OCI-LY7 (cell line): ENCODE results near the gene FAM174C. TPM values are rescaled to one million over a fixed set of nuclear protein-coding genes. Genes with fewer than 3 reads are reported as not detected.

Experiments used
- BruUV-seq: library from RNA; stranded (reverse); fragments of 400-500 nt; replicated peaks from 2 replicates; lab custom pipeline; 2021; lab: Mats Ljungman, UMichigan
- CTCF ChIA-PET: fragments of 300-600 bp; sonication (Branson Sonifier 250); formaldehyde crosslinking; loops from one replicate; lab custom pipeline; 2022; ENCODE audit warnings: antibody characterized with exemption; ENCODE audit not compliant: unreplicated experiment; lab: Charles Lee
- POLR2A ChIA-PET: fragments of 300-600 bp; sonication (Branson Sonifier 250); formaldehyde crosslinking; loops from one replicate; lab custom pipeline; 2022; ENCODE audit warnings: antibody characterized with exemption; lab: Charles Lee
- DNase-seq: peaks from one replicate; pipeline ENCODE4 v3.0.0-alpha.2; 2015; ENCODE audit warnings: low spot score
- H2AFZ ChIP-seq: fragments of 200-600 bp; sonication (generic), shearing (Covaris generic); 2 replicates; pipeline ENCODE4 v1.6.1; 2014; ENCODE audit warnings: mild to moderate bottlenecking, antibody characterized with exemption, low read length, moderate library complexity
- H3K27ac ChIP-seq: fragments of 200-600 bp; sonication (generic); 2 replicates; pipeline ENCODE4 v1.5.1; 2014; ENCODE audit warnings: mixed run types, low read depth, mild to moderate bottlenecking, moderate library complexity, low read length, inconsistent platforms; ENCODE audit not compliant: poor library complexity, severe bottlenecking
- H3K36me3 ChIP-seq: fragments of 200-600 bp; sonication (generic); 2 replicates; pipeline ENCODE4 v1.6.1; 2014; ENCODE audit warnings: mild to moderate bottlenecking, antibody characterized with exemption, low read length, moderate library complexity, mixed read lengths; ENCODE audit not compliant: insufficient read depth
- H3K4me1 ChIP-seq: fragments of 200-600 bp; sonication (generic); 2 replicates; pipeline ENCODE4 v1.5.1; 2014; ENCODE audit warnings: mild to moderate bottlenecking, low read length; ENCODE audit not compliant: insufficient read depth, poor library complexity, severe bottlenecking
- H3K4me2 ChIP-seq: fragments of 200-600 bp; sonication (generic); 2 replicates; pipeline ENCODE4 v1.6.1; 2014; ENCODE audit warnings: mild to moderate bottlenecking, low read length
- H3K4me3 ChIP-seq: fragments of 200-600 bp; sonication (generic); 2 replicates; pipeline ENCODE4 v1.5.1; 2014; ENCODE audit warnings: mild to moderate bottlenecking, low read depth, low read length; ENCODE audit not compliant: poor library complexity, severe bottlenecking
- H3K79me2 ChIP-seq: fragments of 200-600 bp; sonication (generic); 2 replicates; pipeline ENCODE4 v1.6.1; 2016; ENCODE audit warnings: low read depth, mild to moderate bottlenecking, low read length, moderate library complexity, mixed read lengths; ENCODE audit not compliant: insufficient read depth
- H3K9me2 ChIP-seq: fragments of 200-600 bp; sonication (generic); 2 replicates; pipeline ENCODE4 v1.6.1; 2016; ENCODE audit warnings: mild to moderate bottlenecking, low read length, mixed read lengths; ENCODE audit not compliant: insufficient read depth
- H3K9me3 ChIP-seq: fragments of 200-600 bp; sonication (generic); 2 replicates; pipeline ENCODE4 v1.6.1; 2014; ENCODE audit warnings: mild to moderate bottlenecking, mixed run types, low read length, mixed read lengths
- H4K20me1 ChIP-seq: fragments of 200-600 bp; sonication (generic); 2 replicates; pipeline ENCODE4 v1.6.1; 2014; ENCODE audit warnings: mild to moderate bottlenecking, antibody characterized with exemption, low read length, moderate library complexity, mixed read lengths; ENCODE audit not compliant: insufficient read depth
- EZH2phosphoT487 ChIP-seq: fragments of 200-600 bp; sonication (generic); IDR thresholded peaks from 2 replicates; pipeline ENCODE4 v1.6.1; 2018; ENCODE audit warnings: low read depth, borderline replicate concordance, mild to moderate bottlenecking, mixed run types, antibody characterized with exemption, low read length, moderate library complexity, mixed read lengths
- intact Hi-C: fragments of 100-400 bp; cut with micrococcal nuclease; formaldehyde crosslinking; loops from one replicate; pipeline ENCODE4 v1.10.0; 2022; ENCODE audit not compliant: unreplicated experiment
- total RNA-seq, 2 experiments: library from RNA; depleted of rRNA in 1 of 2; stranded (reverse); fragments of >200 nt in 1 of 2; shearing (Covaris generic) in 1 of 2; gene quantifications; 2 replicates each; pipeline ENCODE4 v1.2.3, GENCODE V29; 2014 to 2022
- TF ChIP-seq, protein P1 (sequence below): fragments of 200-600 bp; sonication (generic); conservative IDR thresholded peaks from 2 replicates; pipeline ENCODE4 v1.5.1; 2014; ENCODE audit warnings: mild to moderate bottlenecking, antibody characterized with exemption, low read length, moderate library complexity, mixed read lengths

FAM174C gene
- total RNA-seq, 2 experiments from 2014 or later: 53.2 to 81.5 TPM

DNA sequence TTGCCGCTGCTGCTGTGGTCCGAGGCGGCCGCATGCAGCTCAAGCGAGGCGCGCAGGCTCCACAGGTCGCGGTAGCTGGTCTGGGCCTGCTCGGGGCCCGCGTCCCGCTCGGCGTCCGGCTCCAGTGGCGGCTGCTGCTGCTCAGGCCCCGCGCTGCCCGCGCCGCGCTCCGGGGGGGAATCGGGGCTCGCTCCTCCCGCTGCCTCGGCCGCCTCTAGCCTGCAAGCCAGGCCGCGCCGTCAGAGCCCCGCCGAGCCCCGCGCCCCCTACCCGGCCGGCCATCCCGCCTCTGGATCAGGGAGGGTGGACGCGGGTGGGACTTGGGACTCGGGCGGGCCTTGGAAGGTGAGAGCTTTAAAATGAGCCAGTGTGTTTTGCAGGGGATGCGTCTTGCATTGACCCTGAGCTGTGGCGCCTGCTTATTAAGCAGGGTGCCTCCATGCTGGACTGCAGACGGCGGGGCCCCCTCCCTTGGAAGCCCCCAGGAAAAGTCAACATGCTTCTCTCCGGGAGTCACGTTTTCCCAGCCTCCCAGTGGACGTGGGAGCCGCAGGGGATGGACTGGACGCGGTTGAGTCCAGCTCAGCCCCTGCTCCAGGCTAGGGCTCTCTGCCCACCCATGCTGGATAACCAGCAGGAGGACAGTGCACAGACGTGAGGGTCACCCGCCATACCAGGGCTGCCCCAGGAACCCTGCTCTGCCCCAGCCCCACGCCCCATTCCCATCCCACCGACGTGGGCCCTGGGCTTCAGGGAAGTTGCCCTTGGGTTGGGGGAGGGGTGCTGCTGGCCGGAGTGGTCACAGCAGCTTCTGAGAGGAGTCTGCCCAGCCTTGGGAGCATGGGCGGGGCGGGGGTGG, 45.2 kb upstream of the FAM174C start:
- Histone ChIP-seq H3K27ac (no peak overlapping the region), H4K20me1 (no peaks in the 10 kb centered on the region), H3K9me3 (no peaks in the 10 kb centered on the region), H3K4me3 (no peak overlapping the region), H3K9me2 (no peaks in the 10 kb centered on the region), H3K36me3 (peaks cover 25% of the 10 kb centered on the region), H3K4me1 (no peaks in the 10 kb centered on the region), H3K4me2 (no peak overlapping the region), H3K79me2 (no peaks in the 10 kb centered on the region), H2AFZ (no peak overlapping the region)
- CTCF ChIA-PET: no interaction called here
- BruUV-seq: no TSS peak
- intact Hi-C loops: no loop called here
- DNase-seq: no peak
- POLR2A ChIA-PET: no interaction called here
- no peak for TF ChIP-seq EZH2phosphoT487
- TF ChIP-seq, protein P1, sequence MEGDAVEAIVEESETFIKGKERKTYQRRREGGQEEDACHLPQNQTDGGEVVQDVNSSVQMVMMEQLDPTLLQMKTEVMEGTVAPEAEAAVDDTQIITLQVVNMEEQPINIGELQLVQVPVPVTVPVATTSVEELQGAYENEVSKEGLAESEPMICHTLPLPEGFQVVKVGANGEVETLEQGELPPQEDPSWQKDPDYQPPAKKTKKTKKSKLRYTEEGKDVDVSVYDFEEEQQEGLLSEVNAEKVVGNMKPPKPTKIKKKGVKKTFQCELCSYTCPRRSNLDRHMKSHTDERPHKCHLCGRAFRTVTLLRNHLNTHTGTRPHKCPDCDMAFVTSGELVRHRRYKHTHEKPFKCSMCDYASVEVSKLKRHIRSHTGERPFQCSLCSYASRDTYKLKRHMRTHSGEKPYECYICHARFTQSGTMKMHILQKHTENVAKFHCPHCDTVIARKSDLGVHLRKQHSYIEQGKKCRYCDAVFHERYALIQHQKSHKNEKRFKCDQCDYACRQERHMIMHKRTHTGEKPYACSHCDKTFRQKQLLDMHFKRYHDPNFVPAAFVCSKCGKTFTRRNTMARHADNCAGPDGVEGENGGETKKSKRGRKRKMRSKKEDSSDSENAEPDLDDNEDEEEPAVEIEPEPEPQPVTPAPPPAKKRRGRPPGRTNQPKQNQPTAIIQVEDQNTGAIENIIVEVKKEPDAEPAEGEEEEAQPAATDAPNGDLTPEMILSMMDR: no peak

DNA sequence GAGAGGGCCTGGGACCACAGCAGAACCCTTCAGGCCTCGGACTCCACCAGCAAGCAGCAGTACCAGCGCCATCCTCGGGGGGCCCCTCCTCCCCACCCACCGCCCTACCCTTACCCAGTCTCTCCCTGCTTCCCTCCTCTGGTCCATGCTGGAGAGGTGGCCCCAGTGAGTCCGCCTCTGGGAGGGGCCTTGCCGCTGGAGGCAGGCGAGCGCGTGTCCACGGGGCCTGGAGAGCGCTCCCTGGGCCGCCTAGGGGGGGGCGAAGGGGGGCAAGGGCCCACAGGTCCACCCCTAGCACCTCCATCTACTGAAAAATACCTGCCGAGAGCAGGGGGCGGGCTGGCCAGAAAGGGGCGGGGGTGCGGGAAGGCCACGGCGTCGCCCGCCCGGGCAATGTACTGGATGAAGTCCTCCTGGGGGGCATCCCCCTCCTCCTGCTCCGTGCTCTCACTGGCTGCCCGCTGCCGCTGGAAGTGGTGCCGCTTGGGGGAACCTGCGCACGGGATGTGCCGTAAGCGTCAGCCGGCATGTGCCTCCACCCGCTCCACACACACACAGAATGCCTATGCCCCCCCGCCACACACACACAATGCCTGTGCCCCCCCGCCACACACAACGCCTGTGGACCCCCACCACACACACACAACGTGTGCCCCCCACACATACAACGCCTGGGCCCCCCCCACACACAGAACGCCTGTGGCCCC, 44.4 kb upstream of the FAM174C start:
- Histone ChIP-seq H3K4me1 (no peaks in the 10 kb centered on the region), H3K9me2 (no peaks in the 10 kb centered on the region), H2AFZ (no peak overlapping the region), H3K36me3 (peaks cover 23% of the 10 kb centered on the region), H3K79me2 (no peaks in the 10 kb centered on the region), H4K20me1 (no peaks in the 10 kb centered on the region), H3K9me3 (no peaks in the 10 kb centered on the region), H3K4me3 (no peak overlapping the region), H3K4me2 (no peak overlapping the region), H3K27ac (no peak overlapping the region)
- ChIA-PET POLR2A (no interaction called here), CTCF (no interaction called here)
- intact Hi-C loops: no loop called here
- TF ChIP-seq, protein P1: no peak
- no peak for TF ChIP-seq EZH2phosphoT487
- BruUV-seq: no TSS peak
- no peak for DNase-seq
